Activated effector memory CD4-positive, alpha-beta T cell treated with anti-CD3 and anti-CD28 coated beads, Interleukin-2, amount 50 U/mL, for 16 hours (primary cell): ENCODE results near the gene PFN4.
"Not testable (repeated sequence)": the region's sequence is repeated elsewhere in the genome, so short reads cannot be mapped to it uniquely, and the experiment has no call there.

ENCODE experiments used
- DNase-seq: peaks from one replicate; pipeline ENCODE4 v3.0.0-alpha.2; 2020

Gene PFN4

GRCh38 chr2:24123195-24123921 lies at the start of gene PFN4, which contains the start of gene FAM228B:
PFN4 (minus strand) TSS chr2:24123334; CDS start chr2:24122535, 799 bp downstream.
FAM228B (plus strand) TSS chr2:24123469; CDS start chr2:24124362, 893 bp downstream.
- DNase-seq = peak; percentile 83

GRCh38 chr2:24169023-24169422 lies 45.9 kb upstream of the PFN4 start:
- no peak for DNase-seq

GRCh38 chr2:24164416-24164973 lies 41.4 kb upstream of the PFN4 start:
- peak; percentile 70 for DNase-seq

GRCh38 chr2:24163601-24164000 lies 40.5 kb upstream of the PFN4 start:
- no peak for DNase-seq

GRCh38 chr2:24163186-24163585 lies 40.1 kb upstream of the PFN4 start:
- DNase-seq = no peak

GRCh38 chr2:24162494-24162893 lies 39.4 kb upstream of the PFN4 start:
- DNase-seq = no peak

- no peak for DNase-seq
Measured at GRCh38 chr2:24160761-24161160, 37.6 kb upstream of the PFN4 start.

- no peak for DNase-seq
Measured at GRCh38 chr2:24159708-24160107, 36.6 kb upstream of the PFN4 start.

- DNase-seq = no peak
Measured at GRCh38 chr2:24158131-24158530, 35.0 kb upstream of the PFN4 start.

GRCh38 chr2:24153478-24153877 lies 30.3 kb upstream of the PFN4 start:
- no peak for DNase-seq

- no peak for DNase-seq
Measured at GRCh38 chr2:24152413-24153197, 29.5 kb upstream of the PFN4 start.

GRCh38 chr2:24147364-24147763 lies 24.2 kb upstream of the PFN4 start:
- DNase-seq = no peak

GRCh38 chr2:24140305-24140704 lies 17.2 kb upstream of the PFN4 start:
- not testable (repeated sequence) for DNase-seq

- DNase-seq = no peak
Measured at GRCh38 chr2:24132543-24132942, 9.4 kb upstream of the PFN4 start.

- DNase-seq = no peak
Measured at GRCh38 chr2:24125956-24126355, 2.8 kb upstream of the PFN4 start.

- no peak for DNase-seq
Measured at GRCh38 chr2:24123922-24124580, 917 bp upstream of the PFN4 start.

- no peak for DNase-seq
Measured at GRCh38 chr2:24122366-24123194, 554 bp downstream of the PFN4 start.

GRCh38 chr2:24121469-24121868 lies 1.7 kb downstream of the PFN4 start:
- no peak for DNase-seq

- no peak for DNase-seq
Measured at GRCh38 chr2:24121066-24121465, 2.1 kb downstream of the PFN4 start.

- no peak for DNase-seq
Measured at GRCh38 chr2:24117902-24118301, 5.2 kb downstream of the PFN4 start.

GRCh38 chr2:24115057-24115456 lies 8.1 kb downstream of the PFN4 start:
- no peak for DNase-seq

GRCh38 chr2:24111407-24111901 lies 11.7 kb downstream of the PFN4 start:
- DNase-seq = no peak
